K562 (cell line): ENCODE results near the gene FAM174B. TPM values are rescaled to one million over a fixed set of nuclear protein-coding genes. Genes with fewer than 3 reads are reported as not detected.
A peak's percentile ranks its signal among the peaks of the same experiment; 100 is the strongest.

Source experiments
- ATAC-seq: fragments of 200-7000 bp; cut with Tn5 transposase; 3 replicates; pipeline ENCODE4 v1.9.1; 2020; ENCODE audit warnings: moderate library complexity
- BruUV-seq: library from RNA; stranded (reverse); fragments of 400-500 nt; replicated peaks from 2 replicates; lab custom pipeline; 2021; lab: Mats Ljungman, UMichigan
- CTCF ChIA-PET: fragments of 300-600 bp; formaldehyde crosslinking; extraction: SDS; loops from one replicate; lab custom pipeline; 2021; ENCODE audit warnings: low intra/inter-chr PET ratio; lab: Yijun Ruan, JAX
- POLR2A ChIA-PET: fragments of 300-600, 350-650 bp; sonication (Branson Sonifier 250); formaldehyde crosslinking; extraction: SDS; loops from one replicate; lab custom pipeline; 2021; ENCODE audit warnings: antibody characterized with exemption, inconsistent platforms; lab: Yijun Ruan, JAX
- DNase-seq, 4 experiments: peaks; one replicate each; pipeline versions ENCODE4 v3.0.0 to v3.0.0-alpha.2; 2011 to 2018; ENCODE audit warnings: low spot score in 3 of 4, mixed read lengths in 3 of 4; ENCODE audit errors: extremely low read depth in 1 of 4
- FAIRE-seq: peaks from 2 replicates; lab custom pipeline; 2011; peaks lifted over from hg19 to GRCh38; lab: Jason Lieb, UNC
- H2AFZ ChIP-seq: 2 replicates; pipeline ENCODE4 v1.6.0; 2011; ENCODE audit warnings: low read depth, low read length, control low read depth, inconsistent platforms
- H3K27ac ChIP-seq: fragments of 200-600 bp; 3 replicates; pipeline ENCODE4 v1.8.0; 2011; ENCODE audit warnings: low read depth, mild to moderate bottlenecking, control low read depth, inconsistent platforms, low read length, moderate library complexity, mixed read lengths; ENCODE audit errors: extremely low read depth
- H3K27me3 ChIP-seq, 2 experiments: fragments of 300-600 bp in 1 of 2; 2 replicates in 1 of 2; 3 replicates in 1 of 2; pipeline versions ENCODE4 v1.6.0 to v1.8.0; 2011; ENCODE audit warnings: inconsistent platforms in 2 of 2, low read length in 2 of 2, mild to moderate bottlenecking in 1 of 2, mixed read lengths in 1 of 2, moderate library complexity in 1 of 2; ENCODE audit not compliant: control insufficient read depth in 2 of 2, insufficient read depth in 2 of 2
- H3K36me3 ChIP-seq: fragments of 300-600 bp; 3 replicates; pipeline ENCODE4 v1.8.0; 2011; ENCODE audit warnings: mild to moderate bottlenecking, low read length, inconsistent platforms; ENCODE audit not compliant: control insufficient read depth, insufficient read depth
- H3K4me1 ChIP-seq, 2 experiments: fragments of 200-600 bp in 1 of 2; replicated peaks in 1 of 2; 2 replicates in 1 of 2; 3 replicates in 1 of 2; pipeline versions ENCODE4 v1.5.1 to v1.8.0; 2011; ENCODE audit warnings: inconsistent platforms in 2 of 2, low read length in 2 of 2, mild to moderate bottlenecking in 1 of 2, mixed read lengths in 1 of 2, moderate library complexity in 1 of 2; ENCODE audit not compliant: control insufficient read depth in 2 of 2, insufficient read depth in 2 of 2
- H3K4me2 ChIP-seq: 2 replicates; pipeline ENCODE4 v1.6.1; 2011; ENCODE audit warnings: low read length, control low read depth, inconsistent platforms, mixed read lengths; ENCODE audit not compliant: insufficient read depth
- H3K4me3 ChIP-seq: fragments of 200-600 bp; sonication (generic), shearing (Covaris generic); 2 replicates; pipeline ENCODE4 v1.5.1; 2016; ENCODE audit warnings: control low read depth, inconsistent platforms
- H3K79me2 ChIP-seq: fragments of 200-600 bp; 3 replicates; pipeline ENCODE4 v1.8.0; 2011; ENCODE audit warnings: low read length, inconsistent platforms; ENCODE audit not compliant: control insufficient read depth, insufficient read depth
- H3K9ac ChIP-seq, 2 experiments: 2 replicates each; pipeline versions ENCODE4 v1.6.0 to v1.6.1; 2011; ENCODE audit warnings: low read depth in 2 of 2, low read length in 2 of 2, control low read depth in 1 of 2, inconsistent platforms in 1 of 2, mild to moderate bottlenecking in 1 of 2, mixed read lengths in 1 of 2; ENCODE audit not compliant: insufficient read depth in 1 of 2
- H3K9me1 ChIP-seq: one replicate; pipeline ENCODE4 v1.6.0; 2011; ENCODE audit warnings: inconsistent platforms, mild to moderate bottlenecking, low read length, moderate library complexity; ENCODE audit not compliant: control insufficient read depth, insufficient read depth
- H3K9me3 ChIP-seq: replicated peaks from 2 replicates; pipeline ENCODE4 v1.5.1; 2011; ENCODE audit warnings: low read depth, low read length, inconsistent platforms; ENCODE audit not compliant: control insufficient read depth, insufficient read depth
- H4K20me1 ChIP-seq: replicated peaks from 2 replicates; pipeline ENCODE4 v1.6.1; 2011; ENCODE audit warnings: low read length, inconsistent platforms, mixed read lengths; ENCODE audit not compliant: control insufficient read depth, insufficient read depth
- CTBP1 ChIP-seq: fragments of 450-650 bp; IDR thresholded peaks from 2 replicates; pipeline ENCODE4 v1.6.1; 2016; ENCODE audit warnings: borderline replicate concordance
- CTCF ChIP-seq, 3 experiments: IDR thresholded peaks in 2 of 3; conservative IDR thresholded peaks in 1 of 3; 2 replicates each; pipeline ENCODE4 v1.5.1; 2011 to 2012; ENCODE audit warnings: low read length in 3 of 3, mild to moderate bottlenecking in 3 of 3, control low read depth in 2 of 3, improper control_type of control experiment in 1 of 3, inconsistent platforms in 1 of 3, low read depth in 1 of 3, mixed read lengths in 1 of 3, moderate library complexity in 1 of 3; ENCODE audit not compliant: insufficient read depth in 2 of 3
- EZH2 ChIP-seq: IDR thresholded peaks from 2 replicates; pipeline ENCODE4 v1.6.1; 2012; ENCODE audit warnings: low read depth, mild to moderate bottlenecking, inconsistent platforms, low read length, borderline replicate concordance
- FOXA3 ChIP-seq, 2 experiments: fragments of 450-650 bp in 1 of 2; sonication (generic) in 1 of 2; formaldehyde crosslinking; IDR thresholded peaks in 1 of 2; conservative IDR thresholded peaks in 1 of 2; 2 replicates each; pipeline versions ENCODE4 v1.4.0 to v1.8.0; 2020 to 2022; ENCODE audit warnings: mild to moderate bottlenecking in 2 of 2, missing genetic modification reagents in 1 of 2
- ZNF584 ChIP-seq: fragments of 200-800 bp; sonication (Bioruptor generic); IDR thresholded peaks from 2 replicates; pipeline ENCODE4 v1.6.1; 2016; ENCODE audit warnings: low read depth, mild to moderate bottlenecking, missing genetic modification characterization, missing compliant biosample characterization
- WGBS: fragments of 100-300 bp; shearing (Covaris generic); methylation state at CpG from one replicate; pipeline ENCODE4 v1.1.6; 2016; ENCODE audit warnings: low coverage, mixed read lengths; ENCODE audit not compliant: insufficient coverage; ENCODE audit errors: missing lambda C conversion rate; 5-methylcytosine and 5-hydroxymethylcytosine counted together
- in situ Hi-C: fragments of 300-500 bp; cut with MboI; formaldehyde crosslinking; loops from 4 replicates; pipeline ENCODE4 v1.15.0; 2018; ENCODE audit warnings: inconsistent platforms, mixed read lengths
- intact Hi-C: fragments of 100-400 bp; cut with micrococcal nuclease; formaldehyde crosslinking; loops from 2 replicates; pipeline ENCODE4 v1.14.2; 2022
- polyA plus RNA-seq, 8 experiments: library from polyadenylated mRNA; depleted of rRNA in 4 of 8; stranded (reverse) in 5 of 8; unstranded in 3 of 8; fragments of >200 nt; fragmentation: Nextera tagmentation in 2 of 8; fragmentation: Illumina TruSeq in 1 of 8; extraction: Ambion mirVana in 2 of 8; extraction: Trizol in 1 of 8; gene quantifications; 2 replicates each; pipeline versions ENCODE4 v1.2.1 to v1.2.3, GENCODE V29; 2011 to 2014; ENCODE audit warnings: inconsistent platforms in 1 of 8, missing spikeins in 1 of 8
- total RNA-seq, 7 experiments: library from RNA; depleted of rRNA in 6 of 7; stranded (reverse); fragments of >200 nt in 6 of 7; fragmentation: Illumina TruSeq in 2 of 7; extraction: Trizol in 2 of 7; gene quantifications; 2 replicates each; pipeline versions ENCODE4 v1.2.1 to v1.2.3, GENCODE V29; 2011 to 2021; ENCODE audit warnings: low replicate concordance in 1 of 7

FAM174B gene
- total and polyA plus RNA-seq, 9 of the 15 experiments (the other 6 are each of a cell fraction or from before 2014, with no cell fraction given): 0.39 to 2.7 (median 1.9) TPM; not detected in 1

GRCh38 chr15:92667287-92667904, 11.8 kb upstream of the FAM174B start:
- Histone ChIP-seq H3K9ac (no peak overlapping the region), H3K27ac (no peak overlapping the region), H3K4me1 (peaks cover 0 to 3% of the 10 kb centered on the region in 2 experiments; a peak in 2 of 5 replicates), H3K4me3 (no peak overlapping the region), H3K27me3 (peaks cover 37 to 53% of the 10 kb centered on the region in 2 experiments; a peak in 4 of 5 replicates), H3K9me3 (no peaks in the 10 kb centered on the region), H4K20me1 (no peaks in the 10 kb centered on the region), H3K9me1 (no peaks in the 10 kb centered on the region), H3K36me3 (no peaks in the 10 kb centered on the region), H3K79me2 (no peaks in the 10 kb centered on the region), H3K4me2 (no peak overlapping the region), H2AFZ (peak overlapping the region; percentile 48; the same call in 1 of the 2 replicates)
- WGBS: 2% methylated on average over 13 of the region's 13 CpGs
- BruUV-seq: no TSS peak
- TF ChIP-seq EZH2 (no peak), CTCF (IDR thresholded peaks at IDR 0.05 in 2 of 3, conservative IDR thresholded peaks at IDR 0.05 in 1 of 3; ENCODE audit: insufficient read depth in 2 of 3, low read depth in 1 of 3, low read length in 3 of 3) (peak in 1 of 3 experiments; percentile 1; a peak in 1 of 6 replicates), ZNF584 (CRISPR knock-in tag) (no peak), FOXA3 (CRISPR knock-in tag; conservative IDR thresholded peaks at IDR 0.05 in 1 of 2, IDR thresholded peaks at IDR 0.05 in 1 of 2) (peak in 1 of 2 experiments; percentile 92; a peak in 2 of 4 replicates), CTBP1 (0 out of 2 replicates have a peak, but pooled peaks have one; percentile 16)
- intact Hi-C loops: loop anchor here (5.0 kb wide), 1 partner anchor 50 kb away; no protein-coding TSS in a partner anchor
- CTCF ChIA-PET: interaction anchor here (0.8 kb wide), 1 partner anchor 146 kb away, joined by 3 read pairs; no protein-coding TSS in a partner anchor
- in situ Hi-C loops: no loop called here
- POLR2A ChIA-PET: interaction anchor here (0.7 to 0.9 kb wide), 3 partner anchors 11 to 15 kb away, joined by 3 read pairs; no protein-coding TSS in a partner anchor
- FAIRE-seq (no peak), DNase-seq (no peak), ATAC-seq (peak; percentile 44)
